ENCODE results near the gene TCF7.

TCF7 gene

DNA sequence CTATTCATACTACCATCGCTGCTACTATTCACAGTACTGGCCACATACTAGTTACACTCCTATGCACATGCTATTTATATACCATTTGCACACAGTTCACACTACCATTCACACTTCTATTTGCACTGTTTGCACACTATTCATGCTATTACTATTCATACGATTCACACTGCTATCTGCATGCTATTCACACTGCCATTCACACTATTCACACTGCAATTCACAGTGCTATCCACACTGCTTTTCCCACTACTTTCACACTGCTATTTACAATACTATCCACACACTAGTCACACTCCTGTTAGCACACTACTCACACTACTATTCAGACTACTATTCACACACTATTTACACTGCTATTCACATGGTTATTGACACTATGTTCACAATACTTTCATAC, 39.4 kb upstream of the TCF7 start:
- DNase-seq (ENCODE audit: extremely low read depth, low read depth), result no peak
- no peak for TF ChIP-seq CTCF (IDR thresholded peaks at IDR 0.05; ENCODE audit: low read depth, low read length)

DNA sequence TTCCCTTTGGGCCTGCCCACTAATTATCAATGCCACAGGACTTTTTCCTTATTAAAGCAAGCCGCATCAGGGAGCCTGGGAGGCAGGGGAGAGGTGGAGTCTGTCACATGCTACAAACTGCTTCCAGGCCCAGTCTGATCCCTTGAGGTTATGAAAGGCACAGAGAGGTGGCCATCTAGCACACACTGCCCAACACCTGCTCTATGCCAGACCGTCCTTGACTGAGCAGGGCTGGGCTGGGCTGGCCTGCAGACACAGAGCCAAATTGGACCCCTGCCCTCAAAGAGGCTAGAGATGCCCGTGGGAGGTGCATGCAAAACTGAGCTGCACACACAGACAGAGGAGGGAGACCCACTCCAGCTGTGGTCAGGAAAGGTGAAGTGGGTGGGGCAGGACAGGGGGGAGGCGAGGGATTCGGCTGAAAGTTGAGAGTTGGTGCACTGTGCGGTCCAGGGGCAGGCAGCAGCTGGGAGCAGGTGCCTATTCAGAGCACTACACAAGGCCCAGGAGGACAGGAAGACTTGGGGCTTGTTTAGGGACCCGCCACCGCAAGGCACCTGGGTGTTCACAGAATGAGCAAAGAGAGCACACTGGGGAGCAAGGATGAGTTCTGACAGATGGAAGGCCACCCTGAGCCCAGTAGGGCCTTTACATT, 36.4 kb upstream of the TCF7 start:
- no peak for DNase-seq (ENCODE audit: extremely low read depth, low read depth)

DNA sequence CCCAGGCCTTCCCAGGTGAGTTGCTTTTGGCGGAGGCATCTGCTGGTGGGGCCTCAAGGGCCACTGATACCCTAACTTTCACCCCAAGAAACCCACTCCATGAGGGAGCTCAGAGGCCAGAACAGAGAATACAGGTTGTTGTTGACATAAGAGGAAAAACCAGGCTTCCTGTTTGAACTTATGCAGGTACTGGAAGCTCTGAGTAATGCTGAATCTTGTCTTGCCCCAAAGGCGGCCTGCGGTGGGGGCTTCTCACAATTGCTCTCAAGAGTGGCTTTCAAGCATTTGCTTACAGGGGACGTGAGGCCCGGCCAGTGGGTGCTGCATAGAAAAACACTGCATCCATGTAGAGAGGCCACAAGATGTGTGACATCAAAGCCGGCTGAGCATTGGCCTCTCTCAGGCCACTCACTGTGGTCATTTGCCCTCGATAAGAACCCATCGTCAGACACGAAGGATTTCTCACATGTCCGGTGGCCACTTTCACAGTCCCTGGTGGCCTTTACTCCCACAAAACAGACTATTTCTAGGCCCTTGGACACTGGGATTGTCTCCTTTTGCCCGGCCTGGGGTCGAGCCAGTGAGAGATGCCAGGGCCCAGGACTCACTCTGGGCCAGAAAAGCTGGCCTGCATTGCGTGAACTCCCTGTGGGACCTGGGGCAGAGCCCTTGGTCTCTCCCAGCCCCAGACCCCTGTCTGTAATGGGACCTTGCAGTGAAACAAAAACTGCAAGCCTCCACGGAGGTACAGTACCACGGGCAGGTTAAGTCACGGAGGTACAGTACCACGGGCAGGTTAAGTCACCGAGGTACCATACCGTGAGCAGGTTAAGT, 34.5 kb upstream of the TCF7 start:
- no peak for DNase-seq (ENCODE audit: extremely low read depth, low read depth)
- TF ChIP-seq CTCF (IDR thresholded peaks at IDR 0.05; ENCODE audit: low read depth, low read length), result no peak

More for the DNA sequence above, 36.4 kb upstream of the TCF7 start:
- no peak for TF ChIP-seq CTCF (IDR thresholded peaks at IDR 0.05; ENCODE audit: low read depth, low read length)

DNA sequence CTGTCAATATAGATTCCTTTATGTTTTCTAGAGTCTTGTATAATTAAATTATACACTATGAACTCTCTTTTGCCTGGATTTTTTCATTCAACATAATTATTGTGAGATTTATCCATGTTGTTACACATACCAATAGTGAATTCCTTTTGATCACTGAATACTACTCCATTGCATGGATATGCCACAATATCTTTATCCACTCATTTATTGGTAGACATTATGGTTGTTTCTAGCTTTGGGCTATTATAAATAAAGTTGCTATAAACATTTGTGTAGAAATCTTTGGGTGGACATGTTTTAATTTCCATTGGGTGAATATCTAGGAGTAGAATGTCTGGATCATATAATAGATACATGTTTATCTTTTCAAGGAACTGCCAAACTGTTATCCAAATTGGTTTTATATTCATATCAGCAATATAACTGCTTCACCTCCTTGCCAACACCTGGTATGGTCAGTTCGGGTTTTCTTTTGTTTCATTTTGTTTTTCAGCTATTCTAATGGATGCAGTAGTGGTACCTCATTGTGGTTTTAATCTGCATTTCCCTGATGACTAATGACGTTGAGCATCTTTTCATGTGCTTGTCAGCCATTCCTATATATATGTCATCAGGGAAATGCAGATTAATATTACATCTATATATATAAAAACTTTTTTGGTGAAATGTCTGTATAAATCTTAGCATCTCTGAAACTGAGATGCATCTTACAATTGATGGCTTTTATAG, 32.1 kb upstream of the TCF7 start:
- TF ChIP-seq CTCF (IDR thresholded peaks at IDR 0.05; ENCODE audit: low read depth, low read length), result no peak
- DNase-seq (ENCODE audit: extremely low read depth, low read depth), result no peak

- TF ChIP-seq CTCF (IDR thresholded peaks at IDR 0.05; ENCODE audit: low read depth, low read length), result no peak
- DNase-seq (ENCODE audit: extremely low read depth, low read depth), result no peak
Observed at GRCh38 chr5:134083517-134083916, 31.0 kb upstream of the TCF7 start.

DNA sequence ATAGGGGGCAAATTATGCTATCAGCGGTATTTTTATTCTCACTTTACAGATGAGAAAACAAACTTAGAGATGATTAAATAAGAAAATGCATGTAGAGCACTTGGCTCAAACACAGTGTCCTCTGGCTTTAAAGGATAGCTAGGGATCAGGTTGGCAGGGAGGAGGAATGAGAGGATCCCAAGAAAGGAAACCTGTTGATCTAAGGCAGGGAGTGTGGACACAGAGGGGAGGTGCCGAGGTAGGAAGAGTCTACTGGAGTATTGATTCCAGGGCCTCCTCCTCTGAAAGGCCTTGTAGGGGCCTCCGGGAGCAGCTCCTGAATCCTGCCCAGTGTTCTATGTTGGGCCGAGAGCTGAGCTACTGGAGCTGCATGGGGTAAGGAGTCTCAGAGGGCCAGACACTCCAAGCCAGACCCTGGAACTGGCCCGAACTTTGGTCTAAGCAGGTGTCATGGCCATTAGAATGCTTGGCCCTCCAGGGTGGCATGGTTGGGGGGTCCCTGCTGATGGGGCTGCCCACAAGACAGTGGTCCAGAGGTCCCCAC, 30.4 kb upstream of the TCF7 start:
- TF ChIP-seq CTCF (IDR thresholded peaks at IDR 0.05; ENCODE audit: low read depth, low read length), result no peak
- DNase-seq (ENCODE audit: extremely low read depth, low read depth), result no peak
